Right lung (tissue), 5 donors: ENCODE results near the gene CFAP90. TPM values are rescaled to one million over a fixed set of nuclear protein-coding genes. Genes with fewer than 3 reads are reported as not detected.

Source experiments
- DNase-seq, 2 donors: peaks; one replicate each; pipeline ENCODE4 v3.0.0-alpha.2; 2013
- polyA plus RNA-seq, 5 donors: library from polyadenylated mRNA; unstranded; fragments of 120-200 nt; gene quantifications; one replicate each; pipeline versions ENCODE4 v1.2.1 to v1.2.3, GENCODE V29; 2013; ENCODE audit warnings: inconsistent platforms in 1 of 5, low replicate concordance in 1 of 5; ENCODE audit not compliant: insufficient read length in 5 of 5, insufficient read depth in 1 of 5

Gene CFAP90
- polyA plus RNA-seq, 5 donors: 3.1 to 12.2 (median 7.4) TPM

- no peak for DNase-seq
Measured at GRCh38 chr5:7825630-7826029, 25.3 kb downstream of the CFAP90 start.

GRCh38 chr5:7824995-7825394 lies 25.9 kb downstream of the CFAP90 start:
- no peak for DNase-seq

- DNase-seq: no peak
Measured at GRCh38 chr5:7823594-7823993, 27.3 kb downstream of the CFAP90 start.

- DNase-seq: no peak
Measured at GRCh38 chr5:7822449-7822848, 28.5 kb downstream of the CFAP90 start.

GRCh38 chr5:7816535-7816901 lies 34.4 kb downstream of the CFAP90 start:
- DNase-seq: no peak

- peak; percentile 58 to 74 for DNase-seq
Measured at GRCh38 chr5:7815892-7816534, 34.9 kb downstream of the CFAP90 start.

GRCh38 chr5:7814816-7815215 lies 36.1 kb downstream of the CFAP90 start:
- DNase-seq: no peak

GRCh38 chr5:7813576-7813975 lies 37.4 kb downstream of the CFAP90 start:
- peak in 1 of 2 donors; percentile 4 for DNase-seq

- no peak for DNase-seq
Measured at GRCh38 chr5:7813007-7813406, 37.9 kb downstream of the CFAP90 start.

GRCh38 chr5:7811715-7812114 lies 39.2 kb downstream of the CFAP90 start:
- DNase-seq: no peak

- no peak for DNase-seq
Measured at GRCh38 chr5:7808998-7809397, 41.9 kb downstream of the CFAP90 start.

GRCh38 chr5:7805379-7805778 lies 45.6 kb downstream of the CFAP90 start:
- DNase-seq: no peak

GRCh38 chr5:7803937-7804336 lies 47.0 kb downstream of the CFAP90 start:
- DNase-seq: no peak

- DNase-seq: no peak
Measured at GRCh38 chr5:7802855-7803254, 48.1 kb downstream of the CFAP90 start.

GRCh38 chr5:7801891-7802614 lies 48.9 kb downstream of the CFAP90 start:
- DNase-seq: no peak

- DNase-seq: no peak
Measured at GRCh38 chr5:7795306-7795705, 55.6 kb downstream of the CFAP90 start.

- no peak for DNase-seq
Measured at GRCh38 chr5:7794823-7795222, 56.1 kb downstream of the CFAP90 start.

- DNase-seq: no peak
Measured at GRCh38 chr5:7794311-7794710, 56.6 kb downstream of the CFAP90 start.

GRCh38 chr5:7793895-7794294 lies 57.0 kb downstream of the CFAP90 start:
- no peak for DNase-seq

GRCh38 chr5:7789567-7789966 lies 61.4 kb downstream of the CFAP90 start:
- no peak for DNase-seq

GRCh38 chr5:7787770-7788169 lies 63.2 kb downstream of the CFAP90 start:
- DNase-seq: no peak

- no peak for DNase-seq
Measured at GRCh38 chr5:7784683-7785380, 66.1 kb downstream of the CFAP90 start.

- no peak for DNase-seq
Measured at GRCh38 chr5:7781899-7782298, 69.0 kb downstream of the CFAP90 start.
